Nasal cavity respiratory epithelium epithelial cell of viscerocranial mucosa (primary cell): ENCODE data around the gene FUBP1. TPM values are rescaled to one million over a fixed set of nuclear protein-coding genes. Genes with fewer than 3 reads are reported as not detected.

ENCODE experiments used
- total RNA-seq: library from RNA; depleted of rRNA; stranded (reverse); fragments of >200 nt; gene quantifications from 2 replicates; pipeline ENCODE4 v1.2.3, GENCODE V29; 2014

FUBP1 gene, protein sequence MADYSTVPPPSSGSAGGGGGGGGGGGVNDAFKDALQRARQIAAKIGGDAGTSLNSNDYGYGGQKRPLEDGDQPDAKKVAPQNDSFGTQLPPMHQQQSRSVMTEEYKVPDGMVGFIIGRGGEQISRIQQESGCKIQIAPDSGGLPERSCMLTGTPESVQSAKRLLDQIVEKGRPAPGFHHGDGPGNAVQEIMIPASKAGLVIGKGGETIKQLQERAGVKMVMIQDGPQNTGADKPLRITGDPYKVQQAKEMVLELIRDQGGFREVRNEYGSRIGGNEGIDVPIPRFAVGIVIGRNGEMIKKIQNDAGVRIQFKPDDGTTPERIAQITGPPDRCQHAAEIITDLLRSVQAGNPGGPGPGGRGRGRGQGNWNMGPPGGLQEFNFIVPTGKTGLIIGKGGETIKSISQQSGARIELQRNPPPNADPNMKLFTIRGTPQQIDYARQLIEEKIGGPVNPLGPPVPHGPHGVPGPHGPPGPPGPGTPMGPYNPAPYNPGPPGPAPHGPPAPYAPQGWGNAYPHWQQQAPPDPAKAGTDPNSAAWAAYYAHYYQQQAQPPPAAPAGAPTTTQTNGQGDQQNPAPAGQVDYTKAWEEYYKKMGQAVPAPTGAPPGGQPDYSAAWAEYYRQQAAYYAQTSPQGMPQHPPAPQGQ
- total RNA-seq = 75.2 and 132 TPM in 2 replicates

DNA sequence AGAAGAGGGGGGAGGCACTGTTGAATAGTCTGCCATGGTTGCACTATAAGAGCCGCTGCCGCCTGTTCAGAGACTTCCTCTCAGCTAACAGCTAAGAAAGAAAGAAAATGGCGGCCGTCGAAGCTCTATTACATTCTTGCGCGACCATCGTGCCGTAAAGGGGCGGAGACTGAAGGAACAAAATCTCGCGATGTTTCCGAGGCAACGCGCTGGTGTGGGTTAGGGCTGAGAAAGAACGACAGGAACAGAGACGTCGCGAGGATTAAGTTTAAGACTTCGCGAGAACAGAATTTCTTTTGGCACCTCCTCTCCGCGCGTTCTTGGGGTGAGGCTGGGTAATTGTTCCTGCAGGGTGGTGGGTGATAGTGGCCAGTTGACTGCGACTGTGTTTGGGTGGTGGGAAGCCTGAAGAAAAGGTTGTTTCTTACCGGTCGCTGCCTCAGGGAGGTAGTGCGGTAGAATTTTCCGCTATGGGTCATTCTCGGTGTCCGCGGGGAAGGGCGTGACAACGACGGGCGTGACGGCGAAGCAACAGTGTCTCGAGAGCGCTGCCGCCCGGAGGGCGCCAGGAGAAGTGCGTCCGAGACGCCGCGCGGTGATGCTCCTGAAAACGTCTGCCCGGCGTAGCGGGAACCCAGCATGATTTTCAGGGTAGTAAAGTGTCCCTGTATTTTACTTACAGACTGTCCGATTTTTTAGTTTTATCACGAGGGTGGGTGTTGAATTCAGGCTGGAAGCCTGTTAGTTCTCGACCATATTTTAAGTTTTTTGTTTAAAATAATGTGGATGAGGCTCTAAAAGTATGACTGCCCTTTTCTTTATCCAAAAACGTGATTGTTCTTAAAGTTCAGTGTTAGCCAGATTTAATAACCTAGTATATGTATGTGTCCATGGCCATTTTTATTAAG, at the start of gene FUBP1:
FUBP1 (minus strand) TSS at position 104 of the 908 bp plus-strand sequence; CDS start at position 36, 68 bp downstream.

GRCh38 chr1:78004719-78005447, 26.0 kb upstream of the FUBP1 start, which contains the start of gene DNAJB4:
Gene DNAJB4 (plus strand): TSS chr1:78004939. CDS start chr1:78005111, 172 bp downstream.

Other genes with a start within 250 kb of the FUBP1 start
- gene USP33, start 219.2 kb downstream of the FUBP1 start, total RNA-seq = 48.2 and 68.9 TPM in 2 replicates
- 18.1 and 19.3 TPM in 2 replicates for gene MIGA1, start 199.4 kb downstream of the FUBP1 start, total RNA-seq
- 0.34 and 2.6 TPM in 2 replicates for gene NEXN, start 90.4 kb downstream of the FUBP1 start, total RNA-seq
- 21.2 and 24.2 TPM in 2 replicates for gene DNAJB4, start 25.9 kb upstream of the FUBP1 start, total RNA-seq
- gene GIPC2, start 66.9 kb upstream of the FUBP1 start, total RNA-seq = 0.50 and 0.68 TPM in 2 replicates